H1 (cell line): ENCODE data around the gene LY6G5B. TPM values are rescaled to one million over a fixed set of nuclear protein-coding genes. Genes with fewer than 3 reads are reported as not detected.

Source experiments
- polyA plus RNA-seq, 7 experiments: library from polyadenylated mRNA; depleted of rRNA in 3 of 7; stranded (reverse) in 5 of 7; unstranded in 2 of 7; fragments of >200 nt in 5 of 7; fragments of 200-250 nt in 2 of 7; gene quantifications; 1 replicate in 5 of 7; 2 replicates in 1 of 7; 4 replicates in 1 of 7; pipeline versions ENCODE4 v1.2.1 to v1.2.3, GENCODE V29; 2011 to 2013; ENCODE audit warnings: missing spikeins in 2 of 7, mixed read lengths in 2 of 7
- total RNA-seq: library from RNA; stranded (reverse); fragmentation: NEBNext Ultra II Directional; extraction: Animal tissue kit (Norgen Biotek cat#: 25700); gene quantifications from 2 replicates; pipeline ENCODE4 v1.2.1, GENCODE V29; 2021
- TF ChIP-seq, protein P1 (sequence below): fragments of 300-600 bp; sonication (generic); IDR thresholded peaks from 2 replicates; pipeline ENCODE4 v1.7.1; 2012; ENCODE audit warnings: low read length, moderate library complexity, mild to moderate bottlenecking, inconsistent platforms; ENCODE audit not compliant: insufficient replicate concordance
- TF ChIP-seq, protein P2 (sequence below): IDR thresholded peaks from 2 replicates; pipeline ENCODE4 v1.6.1; 2012; ENCODE audit warnings: inconsistent platforms

LY6G5B gene
- total and polyA plus RNA-seq, 2 of the 8 experiments (the other 6 are each of a cell fraction or from before 2014, with no cell fraction given): 10.6 to 12.6 TPM

DNA sequence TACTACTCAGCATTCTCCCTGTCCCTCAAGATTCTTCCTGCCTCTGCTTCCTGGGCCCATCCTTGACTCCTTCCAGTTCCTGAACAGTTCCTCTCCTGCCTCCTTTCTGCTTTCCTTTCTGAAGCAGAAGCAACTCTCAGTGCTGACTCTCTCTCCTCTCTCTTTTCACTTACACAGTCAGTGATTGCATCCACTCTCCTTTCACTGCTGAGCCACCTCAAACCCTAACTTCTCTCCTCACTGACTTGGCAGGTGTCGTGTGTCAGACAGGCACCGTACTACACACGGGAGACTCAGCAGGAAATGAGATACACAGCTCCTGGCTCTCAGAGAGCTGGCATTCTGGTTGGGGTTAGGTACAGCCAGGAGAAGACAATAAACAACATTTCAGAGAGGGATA lies 27.8 kb downstream of the LY6G5B start (continued):
- TF ChIP-seq, protein P1, sequence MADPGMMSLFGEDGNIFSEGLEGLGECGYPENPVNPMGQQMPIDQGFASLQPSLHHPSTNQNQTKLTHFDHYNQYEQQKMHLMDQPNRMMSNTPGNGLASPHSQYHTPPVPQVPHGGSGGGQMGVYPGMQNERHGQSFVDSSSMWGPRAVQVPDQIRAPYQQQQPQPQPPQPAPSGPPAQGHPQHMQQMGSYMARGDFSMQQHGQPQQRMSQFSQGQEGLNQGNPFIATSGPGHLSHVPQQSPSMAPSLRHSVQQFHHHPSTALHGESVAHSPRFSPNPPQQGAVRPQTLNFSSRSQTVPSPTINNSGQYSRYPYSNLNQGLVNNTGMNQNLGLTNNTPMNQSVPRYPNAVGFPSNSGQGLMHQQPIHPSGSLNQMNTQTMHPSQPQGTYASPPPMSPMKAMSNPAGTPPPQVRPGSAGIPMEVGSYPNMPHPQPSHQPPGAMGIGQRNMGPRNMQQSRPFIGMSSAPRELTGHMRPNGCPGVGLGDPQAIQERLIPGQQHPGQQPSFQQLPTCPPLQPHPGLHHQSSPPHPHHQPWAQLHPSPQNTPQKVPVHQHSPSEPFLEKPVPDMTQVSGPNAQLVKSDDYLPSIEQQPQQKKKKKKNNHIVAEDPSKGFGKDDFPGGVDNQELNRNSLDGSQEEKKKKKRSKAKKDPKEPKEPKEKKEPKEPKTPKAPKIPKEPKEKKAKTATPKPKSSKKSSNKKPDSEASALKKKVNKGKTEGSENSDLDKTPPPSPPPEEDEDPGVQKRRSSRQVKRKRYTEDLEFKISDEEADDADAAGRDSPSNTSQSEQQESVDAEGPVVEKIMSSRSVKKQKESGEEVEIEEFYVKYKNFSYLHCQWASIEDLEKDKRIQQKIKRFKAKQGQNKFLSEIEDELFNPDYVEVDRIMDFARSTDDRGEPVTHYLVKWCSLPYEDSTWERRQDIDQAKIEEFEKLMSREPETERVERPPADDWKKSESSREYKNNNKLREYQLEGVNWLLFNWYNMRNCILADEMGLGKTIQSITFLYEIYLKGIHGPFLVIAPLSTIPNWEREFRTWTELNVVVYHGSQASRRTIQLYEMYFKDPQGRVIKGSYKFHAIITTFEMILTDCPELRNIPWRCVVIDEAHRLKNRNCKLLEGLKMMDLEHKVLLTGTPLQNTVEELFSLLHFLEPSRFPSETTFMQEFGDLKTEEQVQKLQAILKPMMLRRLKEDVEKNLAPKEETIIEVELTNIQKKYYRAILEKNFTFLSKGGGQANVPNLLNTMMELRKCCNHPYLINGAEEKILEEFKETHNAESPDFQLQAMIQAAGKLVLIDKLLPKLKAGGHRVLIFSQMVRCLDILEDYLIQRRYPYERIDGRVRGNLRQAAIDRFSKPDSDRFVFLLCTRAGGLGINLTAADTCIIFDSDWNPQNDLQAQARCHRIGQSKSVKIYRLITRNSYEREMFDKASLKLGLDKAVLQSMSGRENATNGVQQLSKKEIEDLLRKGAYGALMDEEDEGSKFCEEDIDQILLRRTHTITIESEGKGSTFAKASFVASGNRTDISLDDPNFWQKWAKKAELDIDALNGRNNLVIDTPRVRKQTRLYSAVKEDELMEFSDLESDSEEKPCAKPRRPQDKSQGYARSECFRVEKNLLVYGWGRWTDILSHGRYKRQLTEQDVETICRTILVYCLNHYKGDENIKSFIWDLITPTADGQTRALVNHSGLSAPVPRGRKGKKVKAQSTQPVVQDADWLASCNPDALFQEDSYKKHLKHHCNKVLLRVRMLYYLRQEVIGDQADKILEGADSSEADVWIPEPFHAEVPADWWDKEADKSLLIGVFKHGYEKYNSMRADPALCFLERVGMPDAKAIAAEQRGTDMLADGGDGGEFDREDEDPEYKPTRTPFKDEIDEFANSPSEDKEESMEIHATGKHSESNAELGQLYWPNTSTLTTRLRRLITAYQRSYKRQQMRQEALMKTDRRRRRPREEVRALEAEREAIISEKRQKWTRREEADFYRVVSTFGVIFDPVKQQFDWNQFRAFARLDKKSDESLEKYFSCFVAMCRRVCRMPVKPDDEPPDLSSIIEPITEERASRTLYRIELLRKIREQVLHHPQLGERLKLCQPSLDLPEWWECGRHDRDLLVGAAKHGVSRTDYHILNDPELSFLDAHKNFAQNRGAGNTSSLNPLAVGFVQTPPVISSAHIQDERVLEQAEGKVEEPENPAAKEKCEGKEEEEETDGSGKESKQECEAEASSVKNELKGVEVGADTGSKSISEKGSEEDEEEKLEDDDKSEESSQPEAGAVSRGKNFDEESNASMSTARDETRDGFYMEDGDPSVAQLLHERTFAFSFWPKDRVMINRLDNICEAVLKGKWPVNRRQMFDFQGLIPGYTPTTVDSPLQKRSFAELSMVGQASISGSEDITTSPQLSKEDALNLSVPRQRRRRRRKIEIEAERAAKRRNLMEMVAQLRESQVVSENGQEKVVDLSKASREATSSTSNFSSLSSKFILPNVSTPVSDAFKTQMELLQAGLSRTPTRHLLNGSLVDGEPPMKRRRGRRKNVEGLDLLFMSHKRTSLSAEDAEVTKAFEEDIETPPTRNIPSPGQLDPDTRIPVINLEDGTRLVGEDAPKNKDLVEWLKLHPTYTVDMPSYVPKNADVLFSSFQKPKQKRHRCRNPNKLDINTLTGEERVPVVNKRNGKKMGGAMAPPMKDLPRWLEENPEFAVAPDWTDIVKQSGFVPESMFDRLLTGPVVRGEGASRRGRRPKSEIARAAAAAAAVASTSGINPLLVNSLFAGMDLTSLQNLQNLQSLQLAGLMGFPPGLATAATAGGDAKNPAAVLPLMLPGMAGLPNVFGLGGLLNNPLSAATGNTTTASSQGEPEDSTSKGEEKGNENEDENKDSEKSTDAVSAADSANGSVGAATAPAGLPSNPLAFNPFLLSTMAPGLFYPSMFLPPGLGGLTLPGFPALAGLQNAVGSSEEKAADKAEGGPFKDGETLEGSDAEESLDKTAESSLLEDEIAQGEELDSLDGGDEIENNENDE: no peak
- TF ChIP-seq, protein P2, sequence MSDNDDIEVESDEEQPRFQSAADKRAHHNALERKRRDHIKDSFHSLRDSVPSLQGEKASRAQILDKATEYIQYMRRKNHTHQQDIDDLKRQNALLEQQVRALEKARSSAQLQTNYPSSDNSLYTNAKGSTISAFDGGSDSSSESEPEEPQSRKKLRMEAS: no peak
